ENCODE results near the gene NMRK1. TPM values are rescaled to one million over a fixed set of nuclear protein-coding genes. Genes with fewer than 3 reads are reported as not detected.

NMRK1 gene
- total RNA-seq, 1 experiment from 2014 or later, result 36.2 TPM

GRCh38 chr9:75053869-75054268 is 34.1 kb downstream of the NMRK1 start:
- no peaks in the 10 kb centered on the region for H3K27me3 ChIP-seq (ENCODE audit: insufficient read depth, low read depth)
- no peaks in the 10 kb centered on the region for H4K20me1 ChIP-seq (ENCODE audit: insufficient read depth)
- intact Hi-C loops (cut with micrococcal nuclease; ENCODE audit: unreplicated experiment), result no loop called here
- no peak overlapping the region for H3K4me3 ChIP-seq
- no peak overlapping the region for H3K4me2 ChIP-seq
- no peak overlapping the region for H3K27ac ChIP-seq
- TF ChIP-seq EZH2 (IDR thresholded peaks at IDR 0.05; ENCODE audit: low read depth) (no peak), CTCF (conservative IDR thresholded peaks at IDR 0.05) (no peak)
- no peak overlapping the region for H2AFZ ChIP-seq
- no peaks in the 10 kb centered on the region for H3K4me1 ChIP-seq (replicated peaks; ENCODE audit: insufficient read depth)
- no peaks in the 10 kb centered on the region for H3K9me2 ChIP-seq (ENCODE audit: insufficient read depth)
- H3K9me3 ChIP-seq (ENCODE audit: insufficient read depth, low read depth), result no peaks in the 10 kb centered on the region; the same call in 1 of the 2 replicates
- CTCF ChIA-PET, result interaction anchor here (0.6 kb wide), 1 partner anchor 30 kb away, joined by 5 read pairs; no protein-coding TSS in a partner anchor
- no TSS peak for BruUV-seq (replicated peaks)
- H3F3A ChIP-seq (ENCODE audit: insufficient read depth, low read depth), result no peaks in the 10 kb centered on the region
- no peaks in the 10 kb centered on the region for H3K79me2 ChIP-seq (ENCODE audit: low read depth)
- H3K36me3 ChIP-seq (ENCODE audit: low read depth), result no peaks in the 10 kb centered on the region
- no peak for DNase-seq
- POLR2A ChIA-PET (ENCODE audit: unreplicated experiment), result no interaction called here

DNA sequence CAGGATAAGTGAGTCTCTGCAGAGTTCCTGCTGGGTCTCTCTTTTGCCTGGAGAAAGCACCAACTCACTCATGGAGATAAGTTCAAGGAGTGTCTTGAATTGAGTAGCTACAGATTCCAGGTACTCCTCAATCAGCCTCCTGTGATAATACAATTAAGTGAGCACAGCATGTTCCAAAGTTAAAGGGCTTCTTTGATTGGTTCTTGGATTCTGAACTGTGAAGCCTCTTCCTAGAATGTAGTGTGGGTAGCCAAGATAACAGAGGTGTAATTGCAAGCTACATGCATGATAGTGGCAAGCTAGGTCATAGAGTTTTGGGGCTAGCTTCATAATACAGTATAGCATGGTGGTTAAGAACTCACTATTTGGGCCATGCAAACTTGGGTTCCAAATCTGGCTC is 36.7 kb downstream of the NMRK1 start:
- ChIA-PET POLR2A (ENCODE audit: unreplicated experiment) (no interaction called here), CTCF (no interaction called here)
- no peak for DNase-seq

DNA sequence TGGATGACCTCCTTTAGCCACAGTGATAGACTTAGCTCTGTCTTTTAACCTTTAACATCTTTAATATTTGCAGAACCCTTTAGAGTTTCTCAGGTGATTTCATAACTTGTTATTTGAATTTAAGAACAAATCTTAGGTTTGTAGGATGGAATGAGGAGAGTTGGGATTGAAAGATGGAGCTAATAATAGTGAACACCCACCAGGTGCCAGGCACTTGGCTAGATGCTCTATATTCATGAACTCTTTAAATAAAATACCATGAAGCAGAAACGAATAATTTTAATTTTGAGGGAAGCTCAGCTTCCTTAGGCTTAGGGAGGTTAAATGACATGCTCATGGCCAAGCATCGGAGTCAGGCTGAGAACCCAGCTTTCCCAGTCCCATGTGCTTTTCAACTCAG is 40.4 kb downstream of the NMRK1 start:
- DNase-seq, result no peak
- H3K9me2 ChIP-seq (ENCODE audit: insufficient read depth), result no peaks in the 10 kb centered on the region
- no peaks in the 10 kb centered on the region for H3F3A ChIP-seq (ENCODE audit: insufficient read depth, low read depth)
- H3K9me3 ChIP-seq (ENCODE audit: insufficient read depth, low read depth), result no peaks in the 10 kb centered on the region
- no peak overlapping the region for H3K27ac ChIP-seq
- H3K4me1 ChIP-seq (replicated peaks; ENCODE audit: insufficient read depth), result no peaks in the 10 kb centered on the region
- H3K36me3 ChIP-seq (ENCODE audit: low read depth), result no peaks in the 10 kb centered on the region
- CTCF ChIA-PET, result no interaction called here
- H3K27me3 ChIP-seq (ENCODE audit: insufficient read depth, low read depth), result 0 out of 2 replicates have a peak, but pooled peaks cover 4% of the 10 kb centered on the region
- no peak overlapping the region for H3K4me2 ChIP-seq
- no TSS peak for BruUV-seq (replicated peaks)
- intact Hi-C loops (cut with micrococcal nuclease; ENCODE audit: unreplicated experiment), result no loop called here
- TF ChIP-seq CTCF (conservative IDR thresholded peaks at IDR 0.05), result no peak
- no peak for TF ChIP-seq EZH2 (IDR thresholded peaks at IDR 0.05; ENCODE audit: low read depth)
- POLR2A ChIA-PET (ENCODE audit: unreplicated experiment), result no interaction called here
- H2AFZ ChIP-seq, result no peak overlapping the region
- no peaks in the 10 kb centered on the region for H3K79me2 ChIP-seq (ENCODE audit: low read depth)
- H3K4me3 ChIP-seq, result no peak overlapping the region
- no peaks in the 10 kb centered on the region for H4K20me1 ChIP-seq (ENCODE audit: insufficient read depth)

More for the DNA sequence above, 36.7 kb downstream of the NMRK1 start:
- H3K27me3 ChIP-seq (ENCODE audit: insufficient read depth, low read depth), result no peaks in the 10 kb centered on the region
- H3K4me3 ChIP-seq, result no peak overlapping the region
- H3K36me3 ChIP-seq (ENCODE audit: low read depth), result no peaks in the 10 kb centered on the region
- no peak for TF ChIP-seq EZH2 (IDR thresholded peaks at IDR 0.05; ENCODE audit: low read depth)
- TF ChIP-seq CTCF (conservative IDR thresholded peaks at IDR 0.05), result no peak
- H3K9me2 ChIP-seq (ENCODE audit: insufficient read depth), result no peaks in the 10 kb centered on the region
- H3F3A ChIP-seq (ENCODE audit: insufficient read depth, low read depth), result no peaks in the 10 kb centered on the region
- H3K79me2 ChIP-seq (ENCODE audit: low read depth), result no peaks in the 10 kb centered on the region
- no peak overlapping the region for H3K27ac ChIP-seq
- intact Hi-C loops (cut with micrococcal nuclease; ENCODE audit: unreplicated experiment), result no loop called here
- H3K4me2 ChIP-seq, result no peak overlapping the region
- no peaks in the 10 kb centered on the region for H4K20me1 ChIP-seq (ENCODE audit: insufficient read depth)
- no peaks in the 10 kb centered on the region for H3K4me1 ChIP-seq (replicated peaks; ENCODE audit: insufficient read depth)
- no peaks in the 10 kb centered on the region for H3K9me3 ChIP-seq (ENCODE audit: insufficient read depth, low read depth)
- BruUV-seq (replicated peaks), result no TSS peak
- no peak overlapping the region for H2AFZ ChIP-seq

Measured in PC-9 (cell line).